Liver (tissue), 3 donors: ENCODE data around the gene KCNMB1.

ENCODE experiments used
- CTCF ChIP-seq: fragments of 150-350 bp; IDR thresholded peaks from 2 replicates; pipeline ENCODE4 v1.5.1; 2017; ENCODE audit warnings: improper control_type of control experiment, low read depth, low read length; ENCODE audit not compliant: missing input control
- GABPA ChIP-seq, 2 donors: IDR thresholded peaks in 1 of 2; conservative IDR thresholded peaks in 1 of 2; 2 replicates each; pipeline ENCODE4 v1.6.1; 2016; ENCODE audit warnings: antibody characterized with exemption in 2 of 2, mild to moderate bottlenecking in 1 of 2, moderate library complexity in 1 of 2
- NR2F2 ChIP-seq: IDR thresholded peaks from 2 replicates; pipeline ENCODE4 v1.6.1; 2016; ENCODE audit warnings: antibody characterized with exemption
- TAF1 ChIP-seq: conservative IDR thresholded peaks from 2 replicates; pipeline ENCODE4 v1.6.1; 2016; ENCODE audit warnings: antibody characterized with exemption, mild to moderate bottlenecking
- TF ChIP-seq, protein P1 (sequence below): IDR thresholded peaks from 2 replicates; pipeline ENCODE4 v1.6.1; 2016; ENCODE audit warnings: antibody characterized with exemption
- donor health status: healthy.
- donor health status: healthy.

DNA sequence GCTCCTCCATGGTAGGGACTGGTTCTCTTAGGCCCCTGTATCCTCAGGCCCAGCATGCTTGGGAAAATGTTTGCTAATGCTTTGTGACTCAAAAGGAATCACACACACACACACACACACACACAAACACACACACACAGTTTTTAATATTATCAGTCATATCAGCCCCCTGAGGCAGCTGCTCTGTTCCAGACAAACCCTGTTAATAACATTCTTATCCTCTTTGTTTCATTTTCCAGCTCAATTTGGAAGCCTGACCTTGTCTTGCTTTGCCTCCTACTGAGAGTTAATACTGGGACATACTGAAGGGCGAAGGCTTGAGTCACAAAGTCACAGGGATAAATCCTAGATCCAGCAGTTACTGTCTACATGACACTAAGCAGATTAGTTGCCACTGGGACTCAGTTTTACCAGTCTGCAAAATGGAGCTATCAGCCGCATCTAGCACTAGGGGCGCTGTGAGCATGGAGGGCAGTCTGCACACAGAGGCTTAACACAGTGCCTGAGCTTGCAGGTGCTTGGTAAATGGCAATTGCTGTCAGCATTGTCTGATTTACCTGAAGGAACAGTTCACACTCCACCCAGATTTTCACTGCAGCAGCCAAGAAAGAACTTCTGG lies 37.1 kb upstream of the KCNMB1 start:
- TF ChIP-seq CTCF (no peak), TAF1 (no peak), NR2F2 (no peak), GABPA (IDR thresholded peaks at IDR 0.05 in 1 of 2, conservative IDR thresholded peaks at IDR 0.05 in 1 of 2) (no peak)
- TF ChIP-seq, protein P1, sequence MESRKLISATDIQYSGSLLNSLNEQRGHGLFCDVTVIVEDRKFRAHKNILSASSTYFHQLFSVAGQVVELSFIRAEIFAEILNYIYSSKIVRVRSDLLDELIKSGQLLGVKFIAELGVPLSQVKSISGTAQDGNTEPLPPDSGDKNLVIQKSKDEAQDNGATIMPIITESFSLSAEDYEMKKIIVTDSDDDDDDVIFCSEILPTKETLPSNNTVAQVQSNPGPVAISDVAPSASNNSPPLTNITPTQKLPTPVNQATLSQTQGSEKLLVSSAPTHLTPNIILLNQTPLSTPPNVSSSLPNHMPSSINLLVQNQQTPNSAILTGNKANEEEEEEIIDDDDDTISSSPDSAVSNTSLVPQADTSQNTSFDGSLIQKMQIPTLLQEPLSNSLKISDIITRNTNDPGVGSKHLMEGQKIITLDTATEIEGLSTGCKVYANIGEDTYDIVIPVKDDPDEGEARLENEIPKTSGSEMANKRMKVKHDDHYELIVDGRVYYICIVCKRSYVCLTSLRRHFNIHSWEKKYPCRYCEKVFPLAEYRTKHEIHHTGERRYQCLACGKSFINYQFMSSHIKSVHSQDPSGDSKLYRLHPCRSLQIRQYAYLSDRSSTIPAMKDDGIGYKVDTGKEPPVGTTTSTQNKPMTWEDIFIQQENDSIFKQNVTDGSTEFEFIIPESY, result no peak
